Measurements from ENCODE around the gene TMC4.

TMC4 gene

DNA sequence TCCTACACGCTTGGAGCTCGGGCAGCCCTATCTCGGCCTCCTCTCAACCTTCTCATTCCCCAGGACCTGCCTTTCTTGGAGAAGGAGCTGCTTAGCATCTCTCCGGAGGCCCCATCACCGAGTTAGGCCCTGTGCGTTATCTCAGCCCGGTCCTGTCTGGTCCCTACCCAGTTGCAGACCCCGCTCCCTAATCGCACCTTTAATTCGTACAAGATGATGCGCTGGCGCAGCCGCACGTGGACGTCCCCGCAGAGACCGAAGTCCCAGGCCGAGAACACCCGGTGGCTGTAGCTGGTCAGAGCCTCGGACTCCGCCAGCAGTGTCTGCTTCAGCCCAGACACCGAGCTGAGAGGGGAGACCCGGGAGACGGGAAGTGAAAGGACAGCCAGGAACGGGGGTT, 7.7 kb downstream of the TMC4 start:
- H3K79me2 ChIP-seq (ENCODE audit: control insufficient read depth, insufficient read depth, low read length), result no peaks in the 10 kb centered on the region
- H4K5ac ChIP-seq (ENCODE audit: low read length), result no peak overlapping the region
- no peak overlapping the region for H3K4ac ChIP-seq (ENCODE audit: low read depth, low read length)
- no peak overlapping the region for H2AK5ac ChIP-seq (ENCODE audit: low read length)
- no peak overlapping the region for H2BK15ac ChIP-seq (replicated peaks; ENCODE audit: low read depth)
- H3K23ac ChIP-seq (ENCODE audit: low read length), result no peak overlapping the region
- no peaks in the 10 kb centered on the region for H3K27me3 ChIP-seq (ENCODE audit: insufficient read depth, low read length, poor library complexity)
- H3K27ac ChIP-seq (ENCODE audit: low read depth, low read length), result no peak overlapping the region
- H4K8ac ChIP-seq (ENCODE audit: low read depth, low read length), result no peak overlapping the region
- no peak overlapping the region for H2BK120ac ChIP-seq (ENCODE audit: low read depth, low read length)
- no peak for DNase-seq
- peaks cover 2% of the 10 kb centered on the region for H3K79me1 ChIP-seq (ENCODE audit: low read length)
- no peak overlapping the region for H2BK5ac ChIP-seq (ENCODE audit: low read length)
- H3K4me2 ChIP-seq (ENCODE audit: low read length), result no peak overlapping the region
- no CpG with 5 or more reads among the region's 25 CpGs for WGBS (ENCODE audit: extremely low coverage, insufficient coverage, low lambda C conversion rate)
- H3K9ac ChIP-seq (ENCODE audit: low read length), result no peak overlapping the region
- H3K56ac ChIP-seq (ENCODE audit: low read length), result no peak overlapping the region
- no peak overlapping the region for H3K18ac ChIP-seq (ENCODE audit: low read length)
- no peaks in the 10 kb centered on the region for H3K36me3 ChIP-seq (ENCODE audit: control insufficient read depth, insufficient read depth, low read length)
- H3K4me3 ChIP-seq (ENCODE audit: low read length), result no peak overlapping the region
- H3K4me1 ChIP-seq (ENCODE audit: control insufficient read depth, low read depth, low read length), result peaks cover 3% of the 10 kb centered on the region

DNA sequence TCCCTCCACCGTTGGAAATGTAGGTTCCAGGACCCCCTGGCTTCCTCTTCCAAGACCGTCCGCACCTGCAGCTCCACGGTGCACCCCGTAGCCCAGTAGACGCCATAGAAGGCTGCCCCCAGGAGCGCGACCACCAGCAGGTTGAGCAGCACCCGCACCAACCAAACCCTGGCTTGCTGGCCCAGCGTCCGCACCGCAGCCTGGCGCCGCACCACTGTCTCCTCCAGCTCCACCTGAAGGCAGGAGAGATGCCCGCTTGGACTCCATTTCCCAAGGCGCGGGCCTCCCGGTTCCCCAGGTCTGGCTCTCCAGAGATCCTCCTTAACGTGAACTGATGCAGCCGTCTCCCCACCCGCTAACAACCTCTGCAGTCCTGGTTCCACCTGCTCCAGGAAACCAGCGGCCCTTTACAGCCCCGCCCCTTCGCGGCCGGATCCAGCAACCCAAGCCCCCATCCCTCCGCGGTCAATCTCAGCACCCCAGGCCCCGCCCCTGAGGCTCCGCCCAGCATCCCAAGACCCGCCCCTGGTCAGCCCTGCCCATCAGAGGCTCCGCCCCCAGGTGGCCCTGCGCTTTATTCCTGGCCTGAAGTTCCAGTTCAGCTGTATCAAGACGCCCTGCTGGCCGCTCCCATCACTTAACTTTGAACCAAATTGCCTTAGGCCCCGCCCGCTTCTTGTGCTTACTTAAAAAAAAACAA, 8.4 kb downstream of the TMC4 start:
- Histone ChIP-seq H3K9ac (ENCODE audit: low read length) (peak overlapping the region; percentile 51), H3K27me3 (ENCODE audit: insufficient read depth, low read length, poor library complexity) (no peaks in the 10 kb centered on the region), H4K8ac (ENCODE audit: low read depth, low read length) (no peak overlapping the region), H3K27ac (ENCODE audit: low read depth, low read length) (no peak overlapping the region), H3K79me1 (ENCODE audit: low read length) (peaks cover 2% of the 10 kb centered on the region), H4K5ac (ENCODE audit: low read length) (no peak overlapping the region), H3K4me1 (ENCODE audit: control insufficient read depth, low read depth, low read length) (peaks cover 3% of the 10 kb centered on the region), H2BK120ac (ENCODE audit: low read depth, low read length) (no peak overlapping the region), H3K4me3 (ENCODE audit: low read length) (no peak overlapping the region), H3K4me2 (ENCODE audit: low read length) (peak overlapping the region; percentile 61), H2AK5ac (ENCODE audit: low read length) (no peak overlapping the region), H3K79me2 (ENCODE audit: control insufficient read depth, insufficient read depth, low read length) (no peaks in the 10 kb centered on the region), H3K23ac (ENCODE audit: low read length) (no peak overlapping the region), H2BK15ac (replicated peaks; ENCODE audit: low read depth) (no peak overlapping the region), H3K4ac (ENCODE audit: low read depth, low read length) (no peak overlapping the region), H3K36me3 (ENCODE audit: control insufficient read depth, insufficient read depth, low read length) (no peaks in the 10 kb centered on the region), H3K18ac (ENCODE audit: low read length) (no peak overlapping the region), H3K56ac (ENCODE audit: low read length) (peak overlapping the region; percentile 73), H2BK5ac (ENCODE audit: low read length) (no peak overlapping the region)
- DNase-seq, result peak; percentile 92
- no CpG with 5 or more reads among the region's 37 CpGs for WGBS (ENCODE audit: extremely low coverage, insufficient coverage, low lambda C conversion rate)

GRCh38 chr19:54162884-54163283, 10.1 kb downstream of the TMC4 start:
- Histone ChIP-seq H3K4ac (ENCODE audit: low read depth, low read length) (no peak overlapping the region), H3K56ac (ENCODE audit: low read length) (no peak overlapping the region), H2BK5ac (ENCODE audit: low read length) (no peak overlapping the region), H3K9ac (ENCODE audit: low read length) (no peak overlapping the region), H3K23ac (ENCODE audit: low read length) (no peak overlapping the region), H3K27me3 (ENCODE audit: insufficient read depth, low read length, poor library complexity) (no peaks in the 10 kb centered on the region), H2BK120ac (ENCODE audit: low read depth, low read length) (no peak overlapping the region), H3K36me3 (ENCODE audit: control insufficient read depth, insufficient read depth, low read length) (no peaks in the 10 kb centered on the region), H3K4me1 (ENCODE audit: control insufficient read depth, low read depth, low read length) (peaks cover 3% of the 10 kb centered on the region), H2AK5ac (ENCODE audit: low read length) (no peak overlapping the region), H3K4me3 (ENCODE audit: low read length) (no peak overlapping the region), H3K18ac (ENCODE audit: low read length) (no peak overlapping the region), H4K8ac (ENCODE audit: low read depth, low read length) (no peak overlapping the region), H3K79me2 (ENCODE audit: control insufficient read depth, insufficient read depth, low read length) (no peaks in the 10 kb centered on the region), H2BK15ac (replicated peaks; ENCODE audit: low read depth) (no peak overlapping the region), H3K27ac (ENCODE audit: low read depth, low read length) (no peak overlapping the region), H4K5ac (ENCODE audit: low read length) (no peak overlapping the region), H3K79me1 (ENCODE audit: low read length) (peaks cover 2% of the 10 kb centered on the region), H3K4me2 (ENCODE audit: low read length) (no peak overlapping the region)
- no peak for DNase-seq
- WGBS (ENCODE audit: extremely low coverage, insufficient coverage, low lambda C conversion rate), result no CpG with 5 or more reads among the region's 14 CpGs

- no peak overlapping the region for H4K5ac ChIP-seq (ENCODE audit: low read length)
- no CpG with 5 or more reads among the region's 35 CpGs for WGBS (ENCODE audit: extremely low coverage, insufficient coverage, low lambda C conversion rate)
- no peak overlapping the region for H2BK120ac ChIP-seq (ENCODE audit: low read depth, low read length)
- no peak overlapping the region for H3K23ac ChIP-seq (ENCODE audit: low read length)
- peaks cover 3% of the 10 kb centered on the region for H3K4me1 ChIP-seq (ENCODE audit: control insufficient read depth, low read depth, low read length)
- H3K27me3 ChIP-seq (ENCODE audit: insufficient read depth, low read length, poor library complexity), result no peaks in the 10 kb centered on the region
- no peak overlapping the region for H3K27ac ChIP-seq (ENCODE audit: low read depth, low read length)
- peaks cover 2% of the 10 kb centered on the region for H3K79me1 ChIP-seq (ENCODE audit: low read length)
- no peaks in the 10 kb centered on the region for H3K79me2 ChIP-seq (ENCODE audit: control insufficient read depth, insufficient read depth, low read length)
- H3K18ac ChIP-seq (ENCODE audit: low read length), result no peak overlapping the region
- H3K9ac ChIP-seq (ENCODE audit: low read length), result no peak overlapping the region
- no peak overlapping the region for H2BK15ac ChIP-seq (replicated peaks; ENCODE audit: low read depth)
- no peak overlapping the region for H3K4me3 ChIP-seq (ENCODE audit: low read length)
- peak overlapping the region; percentile 88 for H3K4me2 ChIP-seq (ENCODE audit: low read length)
- H3K4ac ChIP-seq (ENCODE audit: low read depth, low read length), result no peak overlapping the region
- H2AK5ac ChIP-seq (ENCODE audit: low read length), result no peak overlapping the region
- H3K56ac ChIP-seq (ENCODE audit: low read length), result no peak overlapping the region
- H2BK5ac ChIP-seq (ENCODE audit: low read length), result no peak overlapping the region
- H3K36me3 ChIP-seq (ENCODE audit: control insufficient read depth, insufficient read depth, low read length), result no peaks in the 10 kb centered on the region
- H4K8ac ChIP-seq (ENCODE audit: low read depth, low read length), result no peak overlapping the region
- DNase-seq, result peak; percentile 85
Measured at GRCh38 chr19:54162241-54162805, 10.6 kb downstream of the TMC4 start.

DNA sequence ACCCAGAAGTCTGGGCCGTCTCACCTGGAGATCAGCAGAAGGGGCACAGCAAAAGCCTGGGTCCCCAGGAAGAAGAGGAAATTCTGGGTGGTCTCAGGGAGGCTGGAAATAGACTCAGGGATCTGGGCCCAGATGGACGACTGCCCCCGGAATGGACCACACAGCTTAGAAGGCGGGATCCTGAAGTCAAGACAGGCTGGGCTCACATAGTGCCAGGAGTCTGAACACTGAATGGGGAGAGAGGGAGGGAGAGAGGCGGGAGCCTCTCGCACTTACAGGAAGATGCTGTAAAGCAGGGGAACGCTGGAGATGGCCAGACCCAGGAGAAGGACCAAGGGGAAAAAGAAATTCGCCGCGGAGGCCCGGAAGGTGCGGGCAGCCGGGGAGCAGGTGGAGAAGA, 12.1 kb downstream of the TMC4 start:
- no peak overlapping the region for H4K8ac ChIP-seq (ENCODE audit: low read depth, low read length)

More for the DNA sequence above, 12.1 kb downstream of the TMC4 start:
- H3K79me2 ChIP-seq (ENCODE audit: control insufficient read depth, insufficient read depth, low read length), result no peaks in the 10 kb centered on the region
- no peak overlapping the region for H3K4me3 ChIP-seq (ENCODE audit: low read length)
- no peak for DNase-seq
- no peak overlapping the region for H2BK120ac ChIP-seq (ENCODE audit: low read depth, low read length)
- H3K4me2 ChIP-seq (ENCODE audit: low read length), result peak overlapping the region; percentile 97
- peak overlapping the region; percentile 96 for H3K56ac ChIP-seq (ENCODE audit: low read length)
- H3K27me3 ChIP-seq (ENCODE audit: insufficient read depth, low read length, poor library complexity), result no peaks in the 10 kb centered on the region
- H3K23ac ChIP-seq (ENCODE audit: low read length), result no peak overlapping the region
- no CpG with 5 or more reads among the region's 13 CpGs for WGBS (ENCODE audit: extremely low coverage, insufficient coverage, low lambda C conversion rate)
- no peak overlapping the region for H3K4ac ChIP-seq (ENCODE audit: low read depth, low read length)
- peak overlapping the region; percentile 94 for H3K9ac ChIP-seq (ENCODE audit: low read length)
- no peak overlapping the region for H4K5ac ChIP-seq (ENCODE audit: low read length)
- no peak overlapping the region for H3K27ac ChIP-seq (ENCODE audit: low read depth, low read length)
- no peak overlapping the region for H2AK5ac ChIP-seq (ENCODE audit: low read length)
- peaks cover 3% of the 10 kb centered on the region for H3K4me1 ChIP-seq (ENCODE audit: control insufficient read depth, low read depth, low read length)
- no peak overlapping the region for H2BK15ac ChIP-seq (replicated peaks; ENCODE audit: low read depth)
- no peak overlapping the region for H3K18ac ChIP-seq (ENCODE audit: low read length)
- no peak overlapping the region for H2BK5ac ChIP-seq (ENCODE audit: low read length)
- H3K36me3 ChIP-seq (ENCODE audit: control insufficient read depth, insufficient read depth, low read length), result peaks cover 4% of the 10 kb centered on the region
- peaks cover 2% of the 10 kb centered on the region for H3K79me1 ChIP-seq (ENCODE audit: low read length)
